ENCODE data around the gene CNTNAP1.

DNA sequence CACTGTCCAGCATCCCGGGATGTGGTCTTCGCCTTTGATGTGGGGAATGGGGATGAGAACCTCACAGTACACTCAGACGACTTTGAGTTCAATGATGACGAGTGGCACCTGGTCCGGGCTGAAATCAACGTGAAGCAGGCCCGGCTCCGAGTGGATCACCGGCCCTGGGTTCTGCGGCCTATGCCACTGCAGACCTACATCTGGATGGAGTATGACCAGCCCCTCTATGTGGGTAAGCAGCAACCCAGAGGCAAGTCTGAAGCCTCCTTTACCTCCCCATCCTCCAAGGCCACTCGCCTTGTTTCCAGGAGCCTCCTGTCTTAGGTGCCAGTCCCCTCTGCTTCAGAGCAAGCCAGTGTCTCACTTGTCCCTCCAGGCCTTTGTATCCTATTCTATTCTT lies 10.2 kb downstream of the CNTNAP1 start:
- TF ChIP-seq EZH2 (IDR thresholded peaks at IDR 0.05; ENCODE audit: low read length, unreplicated experiment) (no peak), EZH2phosphoT487 (IDR thresholded peaks at IDR 0.05; ENCODE audit: borderline replicate concordance, low read length) (no peak)
- TF ChIP-seq, protein P1, sequence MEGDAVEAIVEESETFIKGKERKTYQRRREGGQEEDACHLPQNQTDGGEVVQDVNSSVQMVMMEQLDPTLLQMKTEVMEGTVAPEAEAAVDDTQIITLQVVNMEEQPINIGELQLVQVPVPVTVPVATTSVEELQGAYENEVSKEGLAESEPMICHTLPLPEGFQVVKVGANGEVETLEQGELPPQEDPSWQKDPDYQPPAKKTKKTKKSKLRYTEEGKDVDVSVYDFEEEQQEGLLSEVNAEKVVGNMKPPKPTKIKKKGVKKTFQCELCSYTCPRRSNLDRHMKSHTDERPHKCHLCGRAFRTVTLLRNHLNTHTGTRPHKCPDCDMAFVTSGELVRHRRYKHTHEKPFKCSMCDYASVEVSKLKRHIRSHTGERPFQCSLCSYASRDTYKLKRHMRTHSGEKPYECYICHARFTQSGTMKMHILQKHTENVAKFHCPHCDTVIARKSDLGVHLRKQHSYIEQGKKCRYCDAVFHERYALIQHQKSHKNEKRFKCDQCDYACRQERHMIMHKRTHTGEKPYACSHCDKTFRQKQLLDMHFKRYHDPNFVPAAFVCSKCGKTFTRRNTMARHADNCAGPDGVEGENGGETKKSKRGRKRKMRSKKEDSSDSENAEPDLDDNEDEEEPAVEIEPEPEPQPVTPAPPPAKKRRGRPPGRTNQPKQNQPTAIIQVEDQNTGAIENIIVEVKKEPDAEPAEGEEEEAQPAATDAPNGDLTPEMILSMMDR (conservative IDR thresholded peaks at IDR 0.05; ENCODE audit: low read depth, low read length), result no peak

Measured in PC-3 (cell line).